Peyer's patch (tissue), 4 donors: ENCODE results near the gene MED1.

Experiments
- POLR2A ChIP-seq, 2 donors: fragments of 450-650 bp; IDR thresholded peaks; one replicate each; pipeline ENCODE4 v1.5.1; 2017; ENCODE audit warnings: antibody characterized with exemption in 2 of 2, mild to moderate bottlenecking in 2 of 2, moderate library complexity in 2 of 2
- TF ChIP-seq, protein P1 (sequence below), 6 experiments: fragments of 450-650 bp in 4 of 6; fragments of 200-600 bp in 2 of 6; sonication (generic) in 1 of 6; IDR thresholded peaks; one replicate each; pipeline ENCODE4 v1.5.1; 2017 to 2019; ENCODE audit warnings: antibody characterized with exemption in 6 of 6, mild to moderate bottlenecking in 3 of 6, moderate library complexity in 1 of 6

DNA sequence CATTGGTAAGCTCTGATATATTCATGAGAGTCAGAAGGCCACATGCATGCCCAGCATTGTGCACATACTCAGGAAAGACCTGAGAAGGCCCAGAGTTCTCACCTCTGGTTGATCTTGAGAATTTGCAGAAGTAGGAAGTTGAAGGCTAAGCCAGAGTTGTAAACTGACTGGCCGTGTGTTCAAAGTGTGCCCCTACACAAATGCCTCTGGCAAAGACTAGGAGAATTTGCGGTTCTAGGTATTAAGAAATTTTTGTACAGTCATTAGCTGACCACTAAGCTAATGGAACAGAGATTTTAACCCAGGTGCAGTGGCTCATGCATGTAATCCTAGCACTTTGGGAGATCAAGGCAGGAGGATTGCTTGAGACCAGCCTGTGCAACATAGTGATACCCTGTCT is 74.6 kb downstream of the MED1 start:
- TF ChIP-seq, protein P1, sequence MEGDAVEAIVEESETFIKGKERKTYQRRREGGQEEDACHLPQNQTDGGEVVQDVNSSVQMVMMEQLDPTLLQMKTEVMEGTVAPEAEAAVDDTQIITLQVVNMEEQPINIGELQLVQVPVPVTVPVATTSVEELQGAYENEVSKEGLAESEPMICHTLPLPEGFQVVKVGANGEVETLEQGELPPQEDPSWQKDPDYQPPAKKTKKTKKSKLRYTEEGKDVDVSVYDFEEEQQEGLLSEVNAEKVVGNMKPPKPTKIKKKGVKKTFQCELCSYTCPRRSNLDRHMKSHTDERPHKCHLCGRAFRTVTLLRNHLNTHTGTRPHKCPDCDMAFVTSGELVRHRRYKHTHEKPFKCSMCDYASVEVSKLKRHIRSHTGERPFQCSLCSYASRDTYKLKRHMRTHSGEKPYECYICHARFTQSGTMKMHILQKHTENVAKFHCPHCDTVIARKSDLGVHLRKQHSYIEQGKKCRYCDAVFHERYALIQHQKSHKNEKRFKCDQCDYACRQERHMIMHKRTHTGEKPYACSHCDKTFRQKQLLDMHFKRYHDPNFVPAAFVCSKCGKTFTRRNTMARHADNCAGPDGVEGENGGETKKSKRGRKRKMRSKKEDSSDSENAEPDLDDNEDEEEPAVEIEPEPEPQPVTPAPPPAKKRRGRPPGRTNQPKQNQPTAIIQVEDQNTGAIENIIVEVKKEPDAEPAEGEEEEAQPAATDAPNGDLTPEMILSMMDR (IDR thresholded peaks at IDR 0.05): no peak
- TF ChIP-seq POLR2A (IDR thresholded peaks at IDR 0.05): no peak
